HFFc6 (cell line): Measurements from ENCODE around the gene TMEM120B. TPM values are rescaled to one million over a fixed set of nuclear protein-coding genes. Genes with fewer than 3 reads are reported as not detected.

Experiments
- DNase-seq: peaks from one replicate; pipeline ENCODE4 v3.0.0-alpha.2; 2018
- H3K27ac Mint-ChIP-seq: 2 replicates; pipeline ENCODE4 v1.8.0; 2020; ENCODE audit warnings: mild to moderate bottlenecking, mixed read lengths
- H3K27me3 Mint-ChIP-seq: 2 replicates; pipeline ENCODE4 v1.8.0; 2021; ENCODE audit warnings: mild to moderate bottlenecking, moderate library complexity, mixed read lengths; ENCODE audit not compliant: insufficient read depth
- H3K36me3 Mint-ChIP-seq: 2 replicates; pipeline ENCODE4 v1.8.0; 2021; ENCODE audit warnings: low read depth, mixed read lengths
- H3K4me1 Mint-ChIP-seq: 2 replicates; pipeline ENCODE4 v1.8.0; 2020; ENCODE audit warnings: low read depth, mixed read lengths
- H3K4me3 Mint-ChIP-seq: 2 replicates; pipeline ENCODE4 v1.8.0; 2020; ENCODE audit warnings: mild to moderate bottlenecking, moderate library complexity, mixed read lengths
- H3K9me3 Mint-ChIP-seq: 2 replicates; pipeline ENCODE4 v1.8.0; 2020; ENCODE audit warnings: mild to moderate bottlenecking, mixed read lengths
- total RNA-seq, 6 experiments: library from RNA; stranded (reverse); fragmentation: NEBNext Ultra II Directional; extraction: Animal tissue kit (Norgen Biotek cat#: 25700); gene quantifications; 2 replicates in 1 of 6; 3 replicates in 5 of 6; pipeline ENCODE4 v1.2.3, GENCODE V29; 2021
- TF ChIP-seq, protein P1 (sequence below): fragments of 200-600 bp; sonication (generic); IDR thresholded peaks from 2 replicates; pipeline ENCODE4 v1.5.0; 2021; ENCODE audit warnings: antibody characterized with exemption, mild to moderate bottlenecking

Gene TMEM120B
- total RNA-seq, 6 experiments from 2014 or later = 9.7 to 13.8 (median 12.6) TPM

GRCh38 chr12:121817648-121818043, 105.1 kb downstream of the TMEM120B start:
- H3K4me1 Mint-ChIP-seq = peaks cover 13% of the 10 kb centered on the region
- peaks cover 11% of the 10 kb centered on the region for H3K36me3 Mint-ChIP-seq
- H3K9me3 Mint-ChIP-seq = no peaks in the 10 kb centered on the region
- no peak overlapping the region for H3K4me3 Mint-ChIP-seq
- H3K27ac Mint-ChIP-seq = no peak overlapping the region
- TF ChIP-seq, protein P1, sequence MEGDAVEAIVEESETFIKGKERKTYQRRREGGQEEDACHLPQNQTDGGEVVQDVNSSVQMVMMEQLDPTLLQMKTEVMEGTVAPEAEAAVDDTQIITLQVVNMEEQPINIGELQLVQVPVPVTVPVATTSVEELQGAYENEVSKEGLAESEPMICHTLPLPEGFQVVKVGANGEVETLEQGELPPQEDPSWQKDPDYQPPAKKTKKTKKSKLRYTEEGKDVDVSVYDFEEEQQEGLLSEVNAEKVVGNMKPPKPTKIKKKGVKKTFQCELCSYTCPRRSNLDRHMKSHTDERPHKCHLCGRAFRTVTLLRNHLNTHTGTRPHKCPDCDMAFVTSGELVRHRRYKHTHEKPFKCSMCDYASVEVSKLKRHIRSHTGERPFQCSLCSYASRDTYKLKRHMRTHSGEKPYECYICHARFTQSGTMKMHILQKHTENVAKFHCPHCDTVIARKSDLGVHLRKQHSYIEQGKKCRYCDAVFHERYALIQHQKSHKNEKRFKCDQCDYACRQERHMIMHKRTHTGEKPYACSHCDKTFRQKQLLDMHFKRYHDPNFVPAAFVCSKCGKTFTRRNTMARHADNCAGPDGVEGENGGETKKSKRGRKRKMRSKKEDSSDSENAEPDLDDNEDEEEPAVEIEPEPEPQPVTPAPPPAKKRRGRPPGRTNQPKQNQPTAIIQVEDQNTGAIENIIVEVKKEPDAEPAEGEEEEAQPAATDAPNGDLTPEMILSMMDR = no peak
- peaks cover 5% of the 10 kb centered on the region for H3K27me3 Mint-ChIP-seq
- no peak for DNase-seq

- H3K9me3 Mint-ChIP-seq = no peaks in the 10 kb centered on the region
- peaks cover 3% of the 10 kb centered on the region for H3K27me3 Mint-ChIP-seq
- no peak overlapping the region; the same call in 1 of the 2 replicates for H3K27ac Mint-ChIP-seq
- no peaks in the 10 kb centered on the region for H3K4me1 Mint-ChIP-seq
- H3K4me3 Mint-ChIP-seq = no peak overlapping the region
- no peak for DNase-seq
- H3K36me3 Mint-ChIP-seq = peaks cover 6% of the 10 kb centered on the region
- TF ChIP-seq, protein P1 = no peak
Measured at GRCh38 chr12:121819212-121819949, 106.8 kb downstream of the TMEM120B start.

DNA sequence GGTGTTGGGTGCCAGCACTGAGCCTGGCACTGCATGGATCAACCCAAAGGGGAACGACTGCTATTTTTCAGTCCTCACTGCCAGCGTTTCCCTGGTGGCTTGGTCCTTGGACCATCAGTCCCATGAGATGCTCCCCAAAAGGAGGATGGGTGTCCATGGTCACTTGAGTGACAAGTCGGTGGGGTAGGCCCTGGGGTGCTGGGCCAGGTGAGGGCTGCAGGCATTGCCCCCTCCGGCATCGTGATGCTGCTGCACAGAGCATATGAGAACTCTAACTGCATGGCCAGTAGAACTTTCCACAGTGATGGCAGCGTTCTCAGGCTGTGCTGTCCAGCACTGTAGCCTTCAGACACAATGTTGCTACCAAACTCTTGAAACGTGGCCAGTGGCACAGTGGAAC, 107.5 kb downstream of the TMEM120B start:
- H3K27ac Mint-ChIP-seq = no peak overlapping the region
- H3K27me3 Mint-ChIP-seq = peaks cover 3% of the 10 kb centered on the region
- H3K36me3 Mint-ChIP-seq = peaks cover 6% of the 10 kb centered on the region
- H3K4me3 Mint-ChIP-seq = no peak overlapping the region
- no peaks in the 10 kb centered on the region for H3K9me3 Mint-ChIP-seq
- DNase-seq = no peak
- no peaks in the 10 kb centered on the region for H3K4me1 Mint-ChIP-seq
- TF ChIP-seq, protein P1 = no peak

- TF ChIP-seq, protein P1 = no peak
- Mint-ChIP-seq H3K9me3 (no peaks in the 10 kb centered on the region), H3K27ac (no peak overlapping the region), H3K36me3 (peaks cover 18% of the 10 kb centered on the region), H3K27me3 (peaks cover 7% of the 10 kb centered on the region), H3K4me3 (no peak overlapping the region), H3K4me1 (no peaks in the 10 kb centered on the region)
- no peak for DNase-seq
Measured at GRCh38 chr12:121822393-121823100, 110.0 kb downstream of the TMEM120B start.

DNA sequence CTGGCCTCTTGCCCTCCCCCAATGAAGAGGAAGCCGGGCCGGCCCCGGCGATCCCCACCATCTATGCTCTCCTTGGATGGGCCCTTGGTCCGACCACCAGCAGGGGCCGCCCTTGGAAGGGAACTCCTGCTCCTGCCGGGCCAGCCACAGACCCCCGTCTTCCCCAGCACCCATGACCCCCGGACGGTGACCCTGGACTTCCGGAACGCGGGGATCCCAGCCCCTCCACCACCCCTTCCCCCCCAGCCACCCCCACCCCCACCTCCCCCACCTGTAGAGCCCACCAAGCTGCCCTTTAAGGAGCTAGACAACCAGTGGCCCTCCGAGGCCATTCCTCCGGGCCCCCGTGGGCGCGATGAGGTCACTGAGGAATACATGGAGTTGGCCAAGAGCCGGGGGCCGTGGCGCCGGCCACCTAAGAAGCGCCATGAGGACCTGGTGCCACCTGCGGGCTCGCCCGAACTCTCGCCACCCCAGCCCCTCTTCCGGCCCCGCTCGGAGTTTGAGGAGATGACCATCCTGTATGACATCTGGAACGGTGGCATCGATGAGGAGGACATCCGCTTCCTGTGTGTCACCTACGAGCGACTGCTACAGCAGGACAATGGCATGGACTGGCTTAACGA, 110.7 kb downstream of the TMEM120B start:
- no peak for DNase-seq
- H3K27me3 Mint-ChIP-seq = peaks cover 7% of the 10 kb centered on the region
- no peak overlapping the region for H3K27ac Mint-ChIP-seq
- TF ChIP-seq, protein P1 = no peak
- H3K36me3 Mint-ChIP-seq = peaks cover 19% of the 10 kb centered on the region
- H3K9me3 Mint-ChIP-seq = no peaks in the 10 kb centered on the region
- no peak overlapping the region for H3K4me3 Mint-ChIP-seq
- H3K4me1 Mint-ChIP-seq = no peaks in the 10 kb centered on the region
